HG03432 (cell line): ENCODE results near the gene KCTD13.
"Not testable (repeated sequence)": the region's sequence is repeated elsewhere in the genome, so short reads cannot be mapped to it uniquely, and the experiment has no call there.

Experiments
- ATAC-seq: cut with Tn5 transposase; IDR thresholded peaks from one replicate; pipeline ENCODE4 v1.9.1; 2021; ENCODE audit warnings: mild to moderate bottlenecking, moderate library complexity; ENCODE audit not compliant: unreplicated experiment

Gene KCTD13

GRCh38 chr16:29883987-29884386 is 42.0 kb downstream of the KCTD13 start:
- ATAC-seq = no peak

GRCh38 chr16:29881050-29881449 is 45.0 kb downstream of the KCTD13 start:
- ATAC-seq = no peak

GRCh38 chr16:29878172-29878571 is 47.9 kb downstream of the KCTD13 start:
- ATAC-seq = no peak

- no peak for ATAC-seq
These were observed 48.6 kb downstream of the KCTD13 start for GRCh38 chr16:29877266-29877961.

GRCh38 chr16:29876594-29877249 is 49.3 kb downstream of the KCTD13 start:
- no peak for ATAC-seq

GRCh38 chr16:29876217-29876593 is 49.8 kb downstream of the KCTD13 start:
- ATAC-seq = no peak

GRCh38 chr16:29875206-29875605 is 50.8 kb downstream of the KCTD13 start:
- no peak for ATAC-seq

- no peak for ATAC-seq
These were observed 52.7 kb downstream of the KCTD13 start for GRCh38 chr16:29873319-29873718.

GRCh38 chr16:29871822-29872546 is 54.0 kb downstream of the KCTD13 start:
- no peak for ATAC-seq

- ATAC-seq = not testable (repeated sequence)
These were observed 57.0 kb downstream of the KCTD13 start for GRCh38 chr16:29869067-29869466.

GRCh38 chr16:29868396-29869009 is 57.5 kb downstream of the KCTD13 start:
- ATAC-seq = no peak

GRCh38 chr16:29864205-29864604 is 61.8 kb downstream of the KCTD13 start:
- ATAC-seq = no peak

GRCh38 chr16:29863669-29863984 is 62.4 kb downstream of the KCTD13 start:
- no peak for ATAC-seq

GRCh38 chr16:29862884-29863668 is 63.0 kb downstream of the KCTD13 start, which contains the start of gene CDIPT:
CDIPT (minus strand) TSS chr16:29863226; CDS start chr16:29862857, 369 bp downstream.
- peak; percentile 90 for ATAC-seq

GRCh38 chr16:29862383-29862883 is 63.6 kb downstream of the KCTD13 start:
- ATAC-seq = peak; percentile 15

GRCh38 chr16:29860218-29860617 is 65.8 kb downstream of the KCTD13 start:
- ATAC-seq = no peak

- no peak for ATAC-seq
These were observed 67.1 kb downstream of the KCTD13 start for GRCh38 chr16:29858974-29859373.

GRCh38 chr16:29858149-29858849 is 67.7 kb downstream of the KCTD13 start:
- ATAC-seq = no peak

GRCh38 chr16:29857133-29857760 is 68.8 kb downstream of the KCTD13 start:
- ATAC-seq = no peak
